Measurements from ENCODE around the gene ANKRD33B.

The ANKRD33B gene

GRCh38 chr5:10675177-10675700 lies 111.4 kb downstream of the ANKRD33B start:
- H3K27ac ChIP-seq (ENCODE audit: low read length) = no peak overlapping the region
- H3K79me2 ChIP-seq (ENCODE audit: insufficient read depth, low read length) = no peaks in the 10 kb centered on the region
- no peak overlapping the region for H3K4me2 ChIP-seq (ENCODE audit: insufficient read depth, low read length)
- no peaks in the 10 kb centered on the region for H3K4me1 ChIP-seq (ENCODE audit: insufficient read depth, low read length)
- TF ChIP-seq, protein P1, sequence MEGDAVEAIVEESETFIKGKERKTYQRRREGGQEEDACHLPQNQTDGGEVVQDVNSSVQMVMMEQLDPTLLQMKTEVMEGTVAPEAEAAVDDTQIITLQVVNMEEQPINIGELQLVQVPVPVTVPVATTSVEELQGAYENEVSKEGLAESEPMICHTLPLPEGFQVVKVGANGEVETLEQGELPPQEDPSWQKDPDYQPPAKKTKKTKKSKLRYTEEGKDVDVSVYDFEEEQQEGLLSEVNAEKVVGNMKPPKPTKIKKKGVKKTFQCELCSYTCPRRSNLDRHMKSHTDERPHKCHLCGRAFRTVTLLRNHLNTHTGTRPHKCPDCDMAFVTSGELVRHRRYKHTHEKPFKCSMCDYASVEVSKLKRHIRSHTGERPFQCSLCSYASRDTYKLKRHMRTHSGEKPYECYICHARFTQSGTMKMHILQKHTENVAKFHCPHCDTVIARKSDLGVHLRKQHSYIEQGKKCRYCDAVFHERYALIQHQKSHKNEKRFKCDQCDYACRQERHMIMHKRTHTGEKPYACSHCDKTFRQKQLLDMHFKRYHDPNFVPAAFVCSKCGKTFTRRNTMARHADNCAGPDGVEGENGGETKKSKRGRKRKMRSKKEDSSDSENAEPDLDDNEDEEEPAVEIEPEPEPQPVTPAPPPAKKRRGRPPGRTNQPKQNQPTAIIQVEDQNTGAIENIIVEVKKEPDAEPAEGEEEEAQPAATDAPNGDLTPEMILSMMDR (IDR thresholded peaks at IDR 0.05; ENCODE audit: borderline replicate concordance, extremely low read depth, low read length, poor library complexity, severe bottlenecking) = no peak
- H3K9me3 ChIP-seq (ENCODE audit: insufficient read depth, low read length, severe bottlenecking) = no peaks in the 10 kb centered on the region
- DNase-seq = no peak
- H4K20me1 ChIP-seq (ENCODE audit: insufficient read depth, low read length) = 0 out of 2 replicates have a peak, but pooled peaks cover 4% of the 10 kb centered on the region
- no peak overlapping the region for H3K4me3 ChIP-seq (ENCODE audit: low read depth in 1 of 2, low read length in 2 of 2)
- H2AFZ ChIP-seq (ENCODE audit: low read depth, low read length) = no peak overlapping the region
- no peak overlapping the region for H3K9ac ChIP-seq (ENCODE audit: low read depth, low read length)
- peak; percentile 26; the same call in 1 of the 3 replicates for ATAC-seq (ENCODE audit: insufficient read depth, low read depth)
- H3K27me3 ChIP-seq (ENCODE audit: insufficient read depth, low read length, poor library complexity) = no peaks in the 10 kb centered on the region
- peaks cover 26% of the 10 kb centered on the region for H3K36me3 ChIP-seq (ENCODE audit: insufficient read depth, low read length)

DNA sequence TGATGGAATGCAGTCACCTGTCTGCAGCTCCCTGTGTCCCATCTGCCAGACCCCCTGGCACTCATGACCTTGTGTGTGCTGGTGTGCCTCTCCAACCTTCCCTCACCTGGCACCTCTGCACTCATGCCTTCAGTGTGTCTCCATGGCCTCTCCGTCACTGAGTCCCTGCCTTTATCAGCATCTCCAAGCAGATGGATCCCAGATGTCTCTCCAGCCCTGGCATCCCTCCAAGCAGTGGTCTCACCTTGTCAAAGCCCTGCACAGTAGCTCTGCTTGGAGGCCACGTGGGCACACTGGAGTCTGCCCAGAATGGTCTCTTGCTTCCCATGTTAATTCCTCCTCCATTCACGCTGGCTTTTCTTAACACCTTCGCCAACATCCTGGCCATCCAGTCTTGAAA lies 112.4 kb downstream of the ANKRD33B start:
- H3K27ac ChIP-seq (ENCODE audit: low read length) = no peak overlapping the region
- no peak overlapping the region for H3K4me2 ChIP-seq (ENCODE audit: insufficient read depth, low read length)
- H3K79me2 ChIP-seq (ENCODE audit: insufficient read depth, low read length) = no peaks in the 10 kb centered on the region
- peaks cover 36% of the 10 kb centered on the region for H3K36me3 ChIP-seq (ENCODE audit: insufficient read depth, low read length)
- H2AFZ ChIP-seq (ENCODE audit: low read depth, low read length) = no peak overlapping the region
- H3K9me3 ChIP-seq (ENCODE audit: insufficient read depth, low read length, severe bottlenecking) = no peaks in the 10 kb centered on the region
- TF ChIP-seq EZH2 (IDR thresholded peaks at IDR 0.05; ENCODE audit: borderline replicate concordance, low read depth, low read length, severe bottlenecking) = no peak
- TF ChIP-seq, protein P1 (IDR thresholded peaks at IDR 0.05; ENCODE audit: borderline replicate concordance, extremely low read depth, low read length, poor library complexity, severe bottlenecking) = no peak
- ATAC-seq (ENCODE audit: insufficient read depth, low read depth) (no peak), DNase-seq (no peak)
- no peaks in the 10 kb centered on the region for H3K27me3 ChIP-seq (ENCODE audit: insufficient read depth, low read length, poor library complexity)
- H3K4me1 ChIP-seq (ENCODE audit: insufficient read depth, low read length) = no peaks in the 10 kb centered on the region
- H3K4me3 ChIP-seq (ENCODE audit: low read depth in 1 of 2, low read length in 2 of 2) = no peak overlapping the region
- H4K20me1 ChIP-seq (ENCODE audit: insufficient read depth, low read length) = 0 out of 2 replicates have a peak, but pooled peaks cover 4% of the 10 kb centered on the region
- no peak overlapping the region for H3K9ac ChIP-seq (ENCODE audit: low read depth, low read length)

- H3K27me3 ChIP-seq (ENCODE audit: insufficient read depth, low read length, poor library complexity) = no peaks in the 10 kb centered on the region
- no peak overlapping the region for H3K27ac ChIP-seq (ENCODE audit: low read length)
- 0 out of 2 replicates have a peak, but pooled peaks cover 4% of the 10 kb centered on the region for H4K20me1 ChIP-seq (ENCODE audit: insufficient read depth, low read length)
- no peak for TF ChIP-seq EZH2 (IDR thresholded peaks at IDR 0.05; ENCODE audit: borderline replicate concordance, low read depth, low read length, severe bottlenecking)
- TF ChIP-seq, protein P1 (IDR thresholded peaks at IDR 0.05; ENCODE audit: borderline replicate concordance, extremely low read depth, low read length, poor library complexity, severe bottlenecking) = no peak
- no peaks in the 10 kb centered on the region for H3K4me1 ChIP-seq (ENCODE audit: insufficient read depth, low read length)
- H3K9me3 ChIP-seq (ENCODE audit: insufficient read depth, low read length, severe bottlenecking) = no peaks in the 10 kb centered on the region
- H3K36me3 ChIP-seq (ENCODE audit: insufficient read depth, low read length) = peaks cover 43% of the 10 kb centered on the region
- H3K9ac ChIP-seq (ENCODE audit: low read depth, low read length) = no peak overlapping the region
- H3K4me3 ChIP-seq (ENCODE audit: low read depth in 1 of 2, low read length in 2 of 2) = no peak overlapping the region
- no peak overlapping the region for H2AFZ ChIP-seq (ENCODE audit: low read depth, low read length)
- DNase-seq (no peak), ATAC-seq (ENCODE audit: insufficient read depth, low read depth) (no peak)
- no peak overlapping the region for H3K4me2 ChIP-seq (ENCODE audit: insufficient read depth, low read length)
- no peaks in the 10 kb centered on the region for H3K79me2 ChIP-seq (ENCODE audit: insufficient read depth, low read length)
Observed at GRCh38 chr5:10676946-10677345, 113.1 kb downstream of the ANKRD33B start.

Data from DND-41 (cell line).